ENCODE results near the gene GATAD1.
"Not testable (repeated sequence)": the region's sequence is repeated elsewhere in the genome, so short reads cannot be mapped to it uniquely, and the experiment has no call there.

GATAD1 gene

GRCh38 chr7:92437956-92438491 is 9.3 kb upstream of the GATAD1 start:
- no peak for DNase-seq

DNA sequence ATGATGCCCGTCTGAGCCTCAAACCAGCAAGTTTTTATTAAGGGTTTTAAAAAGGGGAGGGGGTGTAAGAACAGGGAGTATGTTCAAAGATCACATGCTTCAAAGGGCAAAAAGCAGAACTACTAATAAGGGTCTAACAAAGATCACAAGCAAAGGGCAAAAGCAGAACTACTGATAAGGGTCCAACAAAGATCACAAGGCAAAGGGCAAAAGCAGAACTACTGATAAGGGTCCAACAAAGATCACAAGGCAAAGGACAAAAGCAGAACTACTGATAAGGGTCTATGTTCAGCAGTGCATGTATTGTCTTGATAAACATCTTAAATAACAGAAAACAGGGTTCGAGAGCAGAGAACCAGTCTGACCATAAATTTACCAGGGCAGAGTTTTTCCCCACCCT is 4.6 kb upstream of the GATAD1 start:
- DNase-seq = not testable (repeated sequence)

DNA sequence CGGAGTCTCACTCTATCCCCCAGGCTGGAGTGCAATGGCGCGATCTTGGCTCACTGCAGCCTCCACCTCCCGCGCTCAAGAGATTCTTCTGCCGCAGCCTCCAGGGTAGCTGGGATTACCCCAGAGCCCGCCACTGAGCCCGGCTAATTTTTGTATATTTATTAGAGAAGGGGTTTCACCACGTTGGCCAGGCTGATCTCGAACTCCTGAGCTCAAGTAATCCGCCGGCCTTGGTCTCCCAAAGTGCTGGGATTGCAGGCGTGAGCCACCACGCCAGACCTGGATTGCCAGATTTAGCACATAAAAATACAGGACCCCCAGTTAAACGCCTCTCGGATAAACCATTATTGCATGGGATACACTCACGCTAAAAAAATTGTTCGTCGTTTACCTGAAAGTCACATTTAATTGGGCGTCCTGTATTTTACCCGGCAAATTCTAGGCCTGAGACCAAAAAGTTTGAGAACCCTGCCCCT is 375 bp upstream of the GATAD1 start:
- DNase-seq = no peak

- peak; percentile 66 for DNase-seq
Observed at GRCh38 chr7:92448205-92448747, 994 bp downstream of the GATAD1 start.

- no peak for DNase-seq
Observed at GRCh38 chr7:92451645-92452044, 4.4 kb downstream of the GATAD1 start.

- no peak for DNase-seq
Observed at GRCh38 chr7:92456236-92456635, 9.0 kb downstream of the GATAD1 start.

GRCh38 chr7:92460109-92460508 is 12.8 kb downstream of the GATAD1 start:
- DNase-seq = no peak

DNA sequence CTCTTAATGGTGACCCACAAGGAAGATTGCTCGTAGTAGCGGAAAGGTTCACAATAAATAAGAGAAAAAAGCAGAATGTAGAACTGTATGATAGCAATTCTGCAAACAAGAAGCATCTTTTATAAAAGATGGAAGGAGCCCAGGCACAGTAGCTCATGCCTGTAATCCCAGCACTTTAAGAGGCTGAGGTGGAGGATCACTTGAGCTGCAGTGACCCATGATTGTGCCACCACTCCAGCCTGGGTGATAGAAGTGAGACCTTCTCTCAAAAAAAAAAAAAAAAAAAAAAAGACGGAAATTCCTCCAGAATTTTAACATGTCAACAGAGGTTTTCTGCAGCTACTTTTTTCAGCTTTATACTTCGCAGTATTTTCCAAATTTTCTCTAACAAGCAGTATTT is 13.2 kb downstream of the GATAD1 start:
- no peak for DNase-seq

GRCh38 chr7:92461027-92462003 is 14.0 kb downstream of the GATAD1 start:
- no peak for DNase-seq

GRCh38 chr7:92462560-92462959 is 15.3 kb downstream of the GATAD1 start:
- no peak for DNase-seq

- no peak for DNase-seq
Observed at GRCh38 chr7:92464515-92464914, 17.2 kb downstream of the GATAD1 start.

DNA sequence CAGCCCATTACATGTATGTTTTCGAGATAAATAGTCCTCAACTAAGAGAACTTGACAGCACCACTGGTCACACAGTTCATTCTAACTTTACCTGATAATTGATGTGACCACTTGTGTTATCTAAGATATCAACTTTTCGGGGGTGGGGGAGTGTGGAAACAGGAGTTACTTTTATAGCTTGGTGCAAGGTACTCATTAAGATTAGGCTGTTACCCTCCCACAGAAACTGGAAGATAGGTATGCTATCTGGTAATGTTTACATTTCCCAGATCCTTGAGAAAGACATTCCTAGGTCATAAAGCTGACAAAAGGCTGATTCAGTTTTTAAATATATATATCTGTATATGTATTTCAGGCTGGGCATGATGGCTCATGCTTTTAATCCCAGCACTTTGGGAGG is 19.4 kb downstream of the GATAD1 start:
- DNase-seq = peak; percentile 45

GRCh38 chr7:92468589-92468988 is 21.3 kb downstream of the GATAD1 start:
- not testable (repeated sequence) for DNase-seq

DNA sequence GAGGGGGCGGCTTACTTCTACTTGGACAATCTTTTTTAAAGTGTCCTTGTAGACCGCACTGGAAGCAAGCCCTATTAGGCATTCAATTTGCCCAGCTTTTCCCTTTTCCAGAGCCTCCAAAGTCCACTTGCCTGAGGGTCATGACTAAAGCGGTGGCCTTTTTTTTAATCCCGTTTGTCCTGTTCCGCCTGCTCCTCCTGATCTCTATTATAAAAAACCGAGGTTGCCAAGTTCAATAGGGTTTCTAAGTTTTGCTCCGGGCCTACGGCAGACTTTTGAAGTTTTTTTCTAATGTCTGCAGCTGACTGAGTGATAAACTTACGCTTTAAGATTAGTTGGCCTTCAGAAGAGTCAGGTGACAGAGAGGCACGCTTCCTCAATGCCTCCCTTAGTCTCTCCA is 26.7 kb downstream of the GATAD1 start:
- DNase-seq = not testable (repeated sequence)

- DNase-seq = not testable (repeated sequence)
Observed at GRCh38 chr7:92475261-92475770, 28.0 kb downstream of the GATAD1 start.

GRCh38 chr7:92475851-92476590 is 28.7 kb downstream of the GATAD1 start:
- DNase-seq = not testable (repeated sequence)

- DNase-seq = not testable (repeated sequence)
Observed at GRCh38 chr7:92477681-92478080, 30.4 kb downstream of the GATAD1 start, which contains the start of gene ERVW-1. Gene ERVW-1, minus strand, starts transcription at chr7:92477946. Its CDS starts 7,565 bp downstream, at chr7:92470381.

DNA sequence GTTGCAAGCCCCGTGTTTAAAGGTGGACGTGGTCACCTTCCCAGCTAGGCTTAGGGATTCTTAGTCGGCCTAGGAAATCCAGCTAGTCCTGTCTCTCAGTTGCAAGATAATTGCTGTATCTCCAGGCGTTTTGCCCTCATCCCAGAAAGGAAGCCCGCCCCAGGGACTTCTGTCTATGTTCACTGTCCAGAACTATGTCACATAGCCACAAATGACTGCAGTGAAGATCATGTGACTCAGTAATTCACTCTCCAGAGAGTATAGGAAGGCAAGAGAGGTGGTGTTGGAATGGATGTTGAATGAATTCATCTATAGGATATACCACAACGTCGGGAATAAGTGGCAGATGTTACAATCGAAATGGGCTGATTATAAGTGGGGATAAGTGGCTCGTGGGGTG is 30.8 kb downstream of the GATAD1 start:
- DNase-seq = no peak

DNA sequence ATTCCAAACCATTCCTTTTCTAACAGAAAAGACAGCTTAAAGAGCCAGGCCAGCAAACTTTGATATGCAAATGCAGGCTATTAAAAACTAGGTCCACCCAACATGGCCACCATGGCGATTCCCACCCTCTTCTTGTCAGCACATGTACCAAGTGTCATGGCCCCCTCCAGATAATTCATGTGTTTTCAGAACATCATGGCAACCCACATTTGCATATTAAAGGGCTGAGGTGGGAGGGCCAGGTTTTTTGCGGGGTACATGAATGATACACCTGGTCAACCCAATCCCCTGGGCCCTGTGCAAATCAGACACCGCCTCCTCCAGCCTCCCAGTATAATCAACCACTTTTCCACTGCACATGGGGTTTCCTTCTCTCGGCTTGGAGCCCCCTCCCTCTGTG is 31.4 kb downstream of the GATAD1 start:
- DNase-seq = no peak

DNA sequence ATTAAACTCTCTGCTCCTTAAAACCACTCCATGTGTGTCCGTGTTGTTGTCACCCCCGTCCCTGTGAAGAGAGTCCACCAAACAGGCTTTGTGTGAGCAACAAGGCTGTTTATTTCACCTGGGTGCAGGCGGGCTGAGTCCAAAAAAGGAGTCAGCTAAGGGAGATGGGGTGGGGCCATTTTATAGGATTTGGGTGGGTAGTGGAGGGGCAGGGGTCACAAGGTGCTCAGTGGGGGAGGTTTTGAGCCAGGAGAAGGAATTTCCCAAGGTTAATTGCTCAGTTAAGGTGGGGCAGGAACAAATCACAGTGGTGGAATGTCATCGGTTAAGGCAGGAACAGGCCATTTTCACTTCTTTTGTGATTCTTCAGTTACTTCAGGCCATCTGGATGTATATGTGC is 31.9 kb downstream of the GATAD1 start:
- DNase-seq = not testable (repeated sequence)

DNA sequence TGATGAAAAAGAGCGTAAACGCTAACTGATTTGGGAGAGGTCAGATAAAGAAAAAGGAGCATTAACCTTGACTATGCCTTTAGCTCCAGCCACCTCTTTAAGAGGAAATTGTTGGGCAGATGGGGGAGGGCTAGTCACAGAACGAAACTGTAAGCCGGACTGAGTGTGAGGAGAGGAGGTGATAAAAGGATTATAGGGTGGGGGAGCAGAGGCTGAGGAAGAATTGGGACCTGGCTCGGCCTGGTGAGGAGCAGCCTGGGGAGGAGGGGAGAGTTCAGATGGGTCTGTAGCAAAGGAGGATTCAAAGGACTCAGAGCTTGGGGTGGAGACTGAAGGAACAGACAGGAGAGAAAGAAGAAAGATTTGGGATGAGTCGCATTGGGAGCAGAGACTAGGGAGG is 36.3 kb downstream of the GATAD1 start:
- DNase-seq = not testable (repeated sequence)

- DNase-seq = not testable (repeated sequence)
Observed at GRCh38 chr7:92484226-92484625, 36.9 kb downstream of the GATAD1 start.

All from NCI-H226 (cell line).